ENCODE data around the gene KBTBD2. TPM values are rescaled to one million over a fixed set of nuclear protein-coding genes. Genes with fewer than 3 reads are reported as not detected.

KBTBD2 gene
- total and polyA plus RNA-seq, 8 donors, result 9.0 to 90.3 (median 16.1) TPM

GRCh38 chr7:32892521-32893206, 1.1 kb upstream of the KBTBD2 start:
- Histone ChIP-seq H3K27ac (peak overlapping the region; percentile 98 to 100 (median 99)), H3K4me3 (peak overlapping the region; percentile 78 to 97 (median 96)), H3K4me1 (peaks cover 29 to 43% (median 36%) of the 10 kb centered on the region in 4 donors), H3K9me3 (no peaks in the 10 kb centered on the region), H3K36me3 (no peaks in the 10 kb centered on the region), H3K27me3 (no peaks in the 10 kb centered on the region)
- intact Hi-C loops (cut with DNase I; ENCODE audit: low total_unique reads), result no loop called here
- whole genome bisulfite sequencing, 5 donors, result 0 to 2% (median 1%) methylated on average over 14 to 22 of the region's 22 CpGs
- TF ChIP-seq POLR2AphosphoS5 (IDR thresholded peaks at IDR 0.05), result peak in 1 of 3 donors; percentile 15
- no peak for TF ChIP-seq CTCF (IDR thresholded peaks at IDR 0.05)
- peak; percentile 36 to 84 for DNase-seq

DNA sequence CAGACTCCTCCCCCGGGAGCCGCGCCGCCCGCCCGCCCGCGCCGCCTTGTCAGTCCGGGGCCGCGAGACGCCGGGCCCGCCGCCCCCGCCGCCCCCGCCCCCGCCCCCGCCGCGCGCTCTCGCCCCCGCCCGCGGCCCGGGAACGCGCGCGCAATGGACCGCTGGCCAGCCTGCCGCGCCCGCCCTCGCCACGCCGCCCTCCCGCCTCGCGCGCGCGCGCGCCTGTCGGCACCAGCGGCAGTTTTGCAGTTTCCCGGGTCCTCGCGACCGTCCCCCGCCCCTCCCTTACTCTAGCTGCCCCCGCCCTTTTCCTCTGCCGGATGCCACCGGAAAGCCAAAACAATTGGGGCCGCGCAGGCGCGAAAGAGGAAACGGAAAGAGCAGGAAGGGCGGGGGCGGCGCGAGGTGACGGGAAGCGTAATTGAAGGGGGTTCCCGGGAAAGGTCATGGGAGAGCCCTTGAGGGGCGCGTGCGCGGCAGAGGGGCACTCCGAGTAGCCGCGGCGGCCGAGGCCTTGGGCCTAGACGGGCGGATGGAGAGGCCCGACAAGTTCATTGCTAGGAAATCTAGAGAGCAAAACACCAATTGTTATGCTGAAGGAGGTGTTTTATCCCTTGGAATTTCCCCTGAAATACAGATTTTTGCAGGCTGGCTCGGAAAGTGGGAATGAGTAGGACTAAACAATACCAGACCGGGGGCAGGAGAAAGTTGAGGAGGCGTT, 400 bp upstream of the KBTBD2 start:
- intact Hi-C loops (cut with DNase I; ENCODE audit: low total_unique reads), result no loop called here
- TF ChIP-seq POLR2A (IDR thresholded peaks at IDR 0.05) (peak in 1 of 4 donors; percentile 49), CTCF (IDR thresholded peaks at IDR 0.05) (no peak), EP300 (IDR thresholded peaks at IDR 0.05) (peak; percentile 44), POLR2AphosphoS5 (IDR thresholded peaks at IDR 0.05) (peak; percentile 64 to 93 (median 86))
- peak; percentile 95 to 98 for DNase-seq
- peak overlapping the region; percentile 78 to 97 (median 96) for H3K4me3 ChIP-seq
- H3K9me3 ChIP-seq, result no peaks in the 10 kb centered on the region
- H3K4me1 ChIP-seq, result peaks cover 36 to 50% (median 43%) of the 10 kb centered on the region in 4 donors
- H3K36me3 ChIP-seq, result no peaks in the 10 kb centered on the region
- 0 to 1% (median 0%) methylated on average over 16 to 82 of the region's 85 CpGs for WGBS, 5 donors
- no peaks in the 10 kb centered on the region for H3K27me3 ChIP-seq
- peak overlapping the region; percentile 98 to 100 (median 99) for H3K27ac ChIP-seq

DNA sequence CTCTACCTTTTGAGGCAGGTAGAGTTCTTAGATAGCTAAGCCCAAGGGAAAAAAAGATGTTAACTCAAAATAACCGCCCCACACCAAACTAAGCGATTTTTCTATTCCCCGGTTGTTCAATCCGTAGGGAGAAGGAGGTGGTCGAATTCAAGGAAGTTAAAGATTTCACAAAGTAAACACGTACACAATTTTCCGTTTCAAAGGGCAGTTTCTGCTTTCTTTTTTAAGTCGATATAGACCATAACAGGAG, 842 bp downstream of the KBTBD2 start:
- Histone ChIP-seq H3K36me3 (no peaks in the 10 kb centered on the region), H3K27ac (peak overlapping the region; percentile 98 to 100 (median 99)), H3K4me3 (peak overlapping the region; percentile 78 to 97 (median 96)), H3K9me3 (no peaks in the 10 kb centered on the region), H3K4me1 (peaks cover 41 to 62% (median 52%) of the 10 kb centered on the region in 4 donors), H3K27me3 (no peaks in the 10 kb centered on the region)
- TF ChIP-seq POLR2AphosphoS5 (IDR thresholded peaks at IDR 0.05) (no peak), EP300 (IDR thresholded peaks at IDR 0.05) (no peak), POLR2A (IDR thresholded peaks at IDR 0.05) (no peak), CTCF (IDR thresholded peaks at IDR 0.05) (no peak)
- WGBS, 5 donors, result 0 to 1% (median 0%) methylated on average over 8 of the region's 8 CpGs
- DNase-seq, result no peak
- intact Hi-C loops (cut with DNase I; ENCODE audit: low total_unique reads), result no loop called here

DNA sequence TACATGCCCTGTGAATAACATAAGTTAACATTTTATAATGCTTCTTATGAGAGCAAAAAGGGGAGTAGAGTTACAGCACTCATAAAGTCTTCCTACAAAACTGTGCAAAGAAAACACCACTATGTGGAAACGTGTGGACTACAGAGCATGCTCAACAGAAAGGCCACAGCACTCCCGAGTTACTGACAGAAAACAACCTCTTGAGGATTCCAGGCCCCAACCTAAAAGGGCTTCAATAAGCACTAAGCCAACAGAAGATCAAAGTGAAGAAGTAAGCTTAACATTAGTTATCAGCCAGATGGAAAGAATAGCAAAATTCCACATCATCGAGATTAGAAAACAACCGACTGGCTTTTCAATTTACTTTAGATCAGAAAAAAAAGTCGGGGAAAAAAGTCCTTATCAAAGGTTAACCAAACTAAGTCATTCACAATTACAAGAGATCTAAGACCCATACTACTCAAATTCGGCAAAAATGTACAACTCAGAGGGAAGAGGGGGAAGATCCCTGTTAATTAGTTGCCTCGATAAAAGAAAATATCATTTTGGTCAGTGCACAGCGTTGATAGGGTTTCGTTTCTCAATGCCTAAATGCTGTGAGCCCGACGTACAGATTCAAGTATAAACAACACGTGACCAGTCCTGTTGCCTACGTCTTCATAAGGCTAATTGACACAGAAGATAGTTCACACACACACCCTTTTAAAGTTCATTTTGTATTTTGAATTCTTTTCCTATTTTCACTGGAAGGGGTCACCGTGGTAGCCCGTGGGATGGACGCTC, 1.4 kb downstream of the KBTBD2 start:
- H3K27me3 ChIP-seq, result no peaks in the 10 kb centered on the region
- H3K9me3 ChIP-seq, result no peaks in the 10 kb centered on the region
- peak overlapping the region; percentile 78 to 97 (median 96) for H3K4me3 ChIP-seq
- H3K4me1 ChIP-seq, result peaks cover 41 to 67% (median 55%) of the 10 kb centered on the region in 4 donors
- intact Hi-C loops (cut with DNase I; ENCODE audit: low total_unique reads), result no loop called here
- TF ChIP-seq CTCF (IDR thresholded peaks at IDR 0.05), result no peak
- TF ChIP-seq POLR2A (IDR thresholded peaks at IDR 0.05), result no peak
- TF ChIP-seq POLR2AphosphoS5 (IDR thresholded peaks at IDR 0.05), result peak in 2 of 3 donors; percentile 53 to 65
- 0% methylated on average over 16 of the region's 16 CpGs for WGBS, 5 donors
- H3K36me3 ChIP-seq, result no peaks in the 10 kb centered on the region
- peak overlapping the region; percentile 98 to 100 (median 99) for H3K27ac ChIP-seq
- peak in 1 of 2 donors; percentile 87 for DNase-seq

Data from stomach (tissue), 9 donors.